ENCODE measurements around the gene PDGFD.

The PDGFD gene

DNA sequence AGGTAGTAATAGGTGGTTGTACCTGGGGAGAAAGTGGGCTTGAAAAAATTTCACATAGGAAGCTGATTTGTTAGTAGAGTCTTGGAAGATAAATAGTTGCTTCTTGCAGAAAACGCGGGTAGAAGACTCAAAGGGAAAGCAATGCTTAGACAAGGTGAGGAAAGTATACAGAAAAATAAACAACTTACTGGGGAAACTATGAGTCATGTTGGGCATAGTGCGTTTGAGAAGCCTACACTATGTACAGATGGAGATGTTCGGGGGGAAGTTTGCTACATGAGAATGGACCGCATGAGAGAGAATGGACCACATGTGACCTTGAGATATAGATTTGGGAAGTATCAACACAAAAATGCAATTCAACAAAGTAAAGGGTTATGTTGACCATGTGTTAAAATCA, 214.2 kb downstream of the PDGFD start:
- no peak overlapping the region for H3K4me3 ChIP-seq (ENCODE audit: low read depth in 1 of 2, low read length in 2 of 2)
- H3K9ac ChIP-seq (ENCODE audit: low read depth, low read length), result no peak overlapping the region
- DNase-seq, result no peak
- ATAC-seq (ENCODE audit: insufficient read depth, low read depth), result no peak
- H3K27ac ChIP-seq (ENCODE audit: low read length), result no peak overlapping the region
- H3K27me3 ChIP-seq (ENCODE audit: insufficient read depth, low read length, poor library complexity), result no peaks in the 10 kb centered on the region
- no peak overlapping the region for H3K4me2 ChIP-seq (ENCODE audit: insufficient read depth, low read length)
- no peaks in the 10 kb centered on the region for H3K36me3 ChIP-seq (ENCODE audit: insufficient read depth, low read length)
- H2AFZ ChIP-seq (ENCODE audit: low read depth, low read length), result no peak overlapping the region
- no peaks in the 10 kb centered on the region for H4K20me1 ChIP-seq (ENCODE audit: insufficient read depth, low read length)
- H3K79me2 ChIP-seq (ENCODE audit: insufficient read depth, low read length), result no peaks in the 10 kb centered on the region
- H3K4me1 ChIP-seq (ENCODE audit: insufficient read depth, low read length), result no peaks in the 10 kb centered on the region
- H3K9me3 ChIP-seq (ENCODE audit: insufficient read depth, low read length, severe bottlenecking), result no peaks in the 10 kb centered on the region
- no peak for TF ChIP-seq EZH2 (IDR thresholded peaks at IDR 0.05; ENCODE audit: borderline replicate concordance, low read depth, low read length, severe bottlenecking)
- TF ChIP-seq, protein P1, sequence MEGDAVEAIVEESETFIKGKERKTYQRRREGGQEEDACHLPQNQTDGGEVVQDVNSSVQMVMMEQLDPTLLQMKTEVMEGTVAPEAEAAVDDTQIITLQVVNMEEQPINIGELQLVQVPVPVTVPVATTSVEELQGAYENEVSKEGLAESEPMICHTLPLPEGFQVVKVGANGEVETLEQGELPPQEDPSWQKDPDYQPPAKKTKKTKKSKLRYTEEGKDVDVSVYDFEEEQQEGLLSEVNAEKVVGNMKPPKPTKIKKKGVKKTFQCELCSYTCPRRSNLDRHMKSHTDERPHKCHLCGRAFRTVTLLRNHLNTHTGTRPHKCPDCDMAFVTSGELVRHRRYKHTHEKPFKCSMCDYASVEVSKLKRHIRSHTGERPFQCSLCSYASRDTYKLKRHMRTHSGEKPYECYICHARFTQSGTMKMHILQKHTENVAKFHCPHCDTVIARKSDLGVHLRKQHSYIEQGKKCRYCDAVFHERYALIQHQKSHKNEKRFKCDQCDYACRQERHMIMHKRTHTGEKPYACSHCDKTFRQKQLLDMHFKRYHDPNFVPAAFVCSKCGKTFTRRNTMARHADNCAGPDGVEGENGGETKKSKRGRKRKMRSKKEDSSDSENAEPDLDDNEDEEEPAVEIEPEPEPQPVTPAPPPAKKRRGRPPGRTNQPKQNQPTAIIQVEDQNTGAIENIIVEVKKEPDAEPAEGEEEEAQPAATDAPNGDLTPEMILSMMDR (IDR thresholded peaks at IDR 0.05; ENCODE audit: borderline replicate concordance, extremely low read depth, low read length, poor library complexity, severe bottlenecking), result no peak

DNA sequence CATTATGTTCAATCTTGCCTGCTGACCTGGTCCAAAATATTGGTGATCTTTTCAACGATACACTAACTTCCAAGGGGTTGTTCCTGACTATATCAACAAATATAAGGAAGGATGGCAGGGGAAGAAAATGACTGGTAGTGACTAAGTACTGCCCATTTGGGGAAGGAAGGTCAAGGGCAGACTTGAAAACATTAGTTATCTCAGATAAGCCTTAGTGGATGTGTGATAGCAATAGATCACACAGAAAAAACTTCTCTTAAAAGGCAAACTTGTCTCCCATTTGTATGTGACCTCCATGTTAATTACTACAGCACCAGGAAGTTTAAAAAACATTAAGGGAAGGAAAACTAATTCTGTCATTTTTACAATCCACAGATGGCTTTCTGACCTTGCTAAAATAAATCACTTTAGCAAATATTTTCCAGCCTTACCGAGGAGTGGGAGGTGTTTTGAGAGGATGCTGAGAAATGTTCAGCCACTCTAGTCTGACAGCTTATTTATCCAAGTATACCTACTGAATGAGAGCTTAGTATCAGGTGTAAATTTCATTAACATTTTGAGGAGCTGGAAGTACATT, 215.7 kb downstream of the PDGFD start:
- TF ChIP-seq, protein P1 (IDR thresholded peaks at IDR 0.05; ENCODE audit: borderline replicate concordance, extremely low read depth, low read length, poor library complexity, severe bottlenecking), result no peak
- TF ChIP-seq EZH2 (IDR thresholded peaks at IDR 0.05; ENCODE audit: borderline replicate concordance, low read depth, low read length, severe bottlenecking), result no peak
- ATAC-seq (ENCODE audit: insufficient read depth, low read depth) (no peak), DNase-seq (no peak)
- Histone ChIP-seq H3K36me3 (ENCODE audit: insufficient read depth, low read length) (no peaks in the 10 kb centered on the region), H3K9me3 (ENCODE audit: insufficient read depth, low read length, severe bottlenecking) (no peaks in the 10 kb centered on the region), H3K27me3 (ENCODE audit: insufficient read depth, low read length, poor library complexity) (no peaks in the 10 kb centered on the region), H3K4me3 (ENCODE audit: low read depth in 1 of 2, low read length in 2 of 2) (no peak overlapping the region), H3K4me2 (ENCODE audit: insufficient read depth, low read length) (no peak overlapping the region), H3K79me2 (ENCODE audit: insufficient read depth, low read length) (no peaks in the 10 kb centered on the region), H3K9ac (ENCODE audit: low read depth, low read length) (no peak overlapping the region), H3K27ac (ENCODE audit: low read length) (no peak overlapping the region), H2AFZ (ENCODE audit: low read depth, low read length) (no peak overlapping the region), H4K20me1 (ENCODE audit: insufficient read depth, low read length) (no peaks in the 10 kb centered on the region), H3K4me1 (ENCODE audit: insufficient read depth, low read length) (no peaks in the 10 kb centered on the region)

DNA sequence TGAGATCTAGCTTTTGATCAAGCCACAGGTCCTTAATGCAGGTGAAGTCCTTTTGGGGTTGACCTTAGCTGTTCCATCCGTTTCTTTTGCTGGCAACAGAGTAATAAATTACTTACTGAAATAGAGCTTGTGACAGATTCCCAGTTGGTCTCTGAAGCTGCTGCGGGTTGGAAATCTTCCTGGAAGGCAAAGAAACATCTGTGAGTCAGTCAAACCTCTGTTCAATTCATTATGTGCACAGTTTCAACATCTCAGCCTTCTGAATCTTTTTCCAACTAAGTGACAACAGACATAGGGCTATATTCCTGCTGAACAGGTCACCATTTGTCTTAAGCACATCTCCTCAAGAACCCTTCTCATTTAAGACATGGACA, 216.4 kb downstream of the PDGFD start:
- Histone ChIP-seq H3K27ac (ENCODE audit: low read length) (no peak overlapping the region), H3K9ac (ENCODE audit: low read depth, low read length) (no peak overlapping the region), H2AFZ (ENCODE audit: low read depth, low read length) (no peak overlapping the region), H4K20me1 (ENCODE audit: insufficient read depth, low read length) (no peaks in the 10 kb centered on the region), H3K4me1 (ENCODE audit: insufficient read depth, low read length) (no peaks in the 10 kb centered on the region), H3K9me3 (ENCODE audit: insufficient read depth, low read length, severe bottlenecking) (no peaks in the 10 kb centered on the region), H3K27me3 (ENCODE audit: insufficient read depth, low read length, poor library complexity) (no peaks in the 10 kb centered on the region), H3K4me2 (ENCODE audit: insufficient read depth, low read length) (no peak overlapping the region), H3K79me2 (ENCODE audit: insufficient read depth, low read length) (no peaks in the 10 kb centered on the region), H3K36me3 (ENCODE audit: insufficient read depth, low read length) (no peaks in the 10 kb centered on the region), H3K4me3 (ENCODE audit: low read depth in 1 of 2, low read length in 2 of 2) (no peak overlapping the region)
- no peak for DNase-seq
- ATAC-seq (ENCODE audit: insufficient read depth, low read depth), result no peak
- no peak for TF ChIP-seq EZH2 (IDR thresholded peaks at IDR 0.05; ENCODE audit: borderline replicate concordance, low read depth, low read length, severe bottlenecking)
- TF ChIP-seq, protein P1 (IDR thresholded peaks at IDR 0.05; ENCODE audit: borderline replicate concordance, extremely low read depth, low read length, poor library complexity, severe bottlenecking), result no peak
